GM18499 (cell line): ENCODE measurements around the gene POMT2.

ENCODE experiments used
- ATAC-seq: cut with Tn5 transposase; IDR thresholded peaks from one replicate; pipeline ENCODE4 v1.9.1; 2021; ENCODE audit warnings: moderate number of reproducible peaks; ENCODE audit not compliant: insufficient read depth, unreplicated experiment

The POMT2 gene

DNA sequence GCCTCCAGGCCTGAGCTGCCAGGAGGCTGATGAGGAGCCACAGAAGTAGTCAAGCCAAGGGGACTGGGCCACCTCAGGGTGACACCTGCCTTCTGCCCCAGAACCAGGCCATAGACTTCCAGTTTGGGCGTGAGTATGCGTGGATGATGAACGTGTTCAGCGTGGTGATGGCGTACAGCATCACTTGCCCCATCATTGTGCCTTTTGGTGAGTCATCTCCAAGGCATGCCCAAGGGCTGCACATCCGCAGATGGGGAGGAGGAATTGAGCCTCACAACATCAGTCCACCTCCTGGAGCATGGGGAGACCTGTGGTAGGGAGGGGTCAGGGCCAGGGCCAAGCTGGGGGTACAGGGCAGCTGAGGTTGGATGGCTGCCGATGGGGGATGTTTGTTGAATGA, 72.0 kb downstream of the POMT2 start:
- ATAC-seq = no peak

DNA sequence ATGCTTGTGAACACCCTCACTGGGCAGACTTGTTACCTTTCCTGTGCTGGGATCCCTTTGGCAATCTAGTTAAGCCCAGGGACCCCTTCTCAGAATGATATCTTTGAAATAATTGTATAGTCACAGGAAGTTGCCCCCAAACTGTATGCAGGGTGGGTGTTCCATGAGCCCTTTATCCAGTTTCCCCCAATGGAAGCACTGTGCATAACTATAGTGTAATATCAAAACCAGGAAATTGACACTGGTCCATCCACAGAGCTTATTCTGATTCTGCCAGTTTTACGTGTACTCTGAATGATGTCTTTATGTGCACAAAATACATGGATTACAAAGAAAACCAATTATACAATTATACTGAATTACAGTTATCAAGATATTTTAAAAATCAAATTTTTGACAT, 73.9 kb downstream of the POMT2 start:
- no peak for ATAC-seq

DNA sequence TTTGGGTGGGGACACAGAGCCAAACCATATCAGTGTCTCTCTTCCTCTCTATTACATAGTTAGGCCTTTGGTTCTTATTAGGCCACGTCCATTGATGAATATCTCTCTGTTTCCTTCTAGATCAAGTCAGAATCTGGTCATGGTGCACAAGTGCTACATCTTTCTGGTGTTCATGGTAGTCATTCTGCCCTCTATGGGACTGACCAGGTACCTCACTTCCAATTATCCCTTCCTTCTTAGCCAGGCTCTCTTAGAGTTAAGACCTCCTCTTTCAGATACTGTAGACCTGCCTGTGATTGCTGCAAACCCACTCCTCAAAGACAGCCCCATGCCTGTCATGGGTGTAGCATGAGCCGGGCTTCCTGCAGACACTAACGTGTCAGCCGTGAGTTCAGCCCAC, 74.9 kb downstream of the POMT2 start:
- no peak for ATAC-seq

DNA sequence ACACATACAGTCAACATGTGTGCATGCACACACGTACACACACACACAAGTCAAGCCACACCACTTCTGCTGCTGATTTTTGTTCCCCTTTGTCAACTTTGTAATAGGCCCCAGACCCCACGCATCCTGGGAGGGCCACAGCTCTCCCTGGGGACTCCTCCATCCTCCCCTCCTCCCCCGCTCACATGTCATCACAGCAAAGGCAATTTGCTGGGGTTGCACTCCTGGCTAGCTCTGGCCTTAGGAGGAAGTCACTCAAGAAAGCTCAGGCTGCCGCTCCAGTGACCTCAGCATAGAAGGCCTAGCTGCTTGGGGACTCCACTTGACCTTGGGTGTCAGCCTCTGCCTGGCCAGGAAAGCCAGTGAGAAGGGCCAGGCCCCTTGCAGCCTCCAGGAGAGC, 76.8 kb downstream of the POMT2 start:
- no peak for ATAC-seq

DNA sequence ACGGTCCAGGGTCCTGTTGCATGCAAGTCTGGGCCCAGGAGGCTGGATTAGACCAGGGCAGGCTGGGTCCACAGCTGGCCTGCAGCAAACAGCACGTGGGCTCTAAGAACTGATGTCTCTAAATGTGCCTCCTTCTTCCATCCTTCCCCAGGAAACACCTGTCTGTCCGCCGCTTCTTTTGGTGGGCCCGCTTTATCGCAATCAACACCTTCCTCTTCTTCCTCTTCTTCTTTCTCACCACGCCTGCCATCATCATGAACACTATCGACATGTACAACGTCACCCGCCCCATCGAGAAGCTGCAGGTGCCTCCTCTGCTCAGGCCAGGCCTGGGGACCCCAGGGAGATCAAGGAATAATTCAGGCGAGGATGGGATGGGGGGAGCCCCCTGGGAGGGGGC, 77.9 kb downstream of the POMT2 start:
- ATAC-seq = no peak

DNA sequence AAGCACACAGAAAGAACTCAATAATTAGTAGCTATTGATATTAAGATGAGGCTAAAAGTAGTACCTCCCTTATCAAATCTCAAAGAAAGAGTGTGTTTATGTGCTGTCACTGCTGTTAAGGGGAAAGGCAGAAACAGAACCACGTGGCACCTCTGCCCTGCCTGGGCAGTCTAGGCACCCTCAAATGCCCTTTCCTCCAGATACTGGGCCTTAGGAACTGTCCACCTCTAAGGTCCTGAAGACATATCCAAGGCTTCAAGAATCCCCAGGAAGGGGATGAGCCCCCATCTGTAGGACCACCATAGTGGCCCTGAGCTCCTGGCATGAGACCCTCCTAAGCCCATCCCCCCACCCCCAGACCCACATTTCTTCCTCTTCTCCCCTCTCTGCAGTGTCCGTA, 78.7 kb downstream of the POMT2 start:
- no peak for ATAC-seq

DNA sequence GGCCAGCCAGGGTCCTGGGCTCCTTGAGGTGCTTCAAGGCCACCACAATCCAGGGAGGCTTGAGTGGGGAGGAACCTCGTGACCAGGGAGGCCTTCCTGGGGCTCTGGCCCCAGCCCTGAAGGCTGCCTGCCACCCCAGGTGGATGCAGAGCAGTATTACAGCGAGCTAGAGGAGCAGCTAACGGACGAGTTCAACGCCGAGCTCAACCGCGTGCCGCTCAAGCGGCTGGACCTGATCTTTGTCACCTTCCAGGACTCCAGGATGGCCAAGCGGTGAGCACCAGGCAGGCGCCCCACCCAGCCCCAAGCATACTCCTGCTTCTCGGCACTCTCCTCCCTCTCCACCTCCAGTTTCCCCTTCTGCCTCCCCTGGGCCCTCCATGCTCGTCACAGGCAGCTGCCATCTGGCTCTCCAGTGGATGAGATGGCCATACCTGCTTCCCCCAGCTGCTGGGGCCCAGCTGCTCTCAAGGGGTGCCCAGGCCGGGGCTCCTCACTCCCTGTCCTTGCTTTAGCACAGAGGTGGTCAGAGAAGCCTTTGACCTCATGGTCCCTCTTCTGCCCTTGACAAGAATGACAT, 80.3 kb downstream of the POMT2 start:
- ATAC-seq = no peak

DNA sequence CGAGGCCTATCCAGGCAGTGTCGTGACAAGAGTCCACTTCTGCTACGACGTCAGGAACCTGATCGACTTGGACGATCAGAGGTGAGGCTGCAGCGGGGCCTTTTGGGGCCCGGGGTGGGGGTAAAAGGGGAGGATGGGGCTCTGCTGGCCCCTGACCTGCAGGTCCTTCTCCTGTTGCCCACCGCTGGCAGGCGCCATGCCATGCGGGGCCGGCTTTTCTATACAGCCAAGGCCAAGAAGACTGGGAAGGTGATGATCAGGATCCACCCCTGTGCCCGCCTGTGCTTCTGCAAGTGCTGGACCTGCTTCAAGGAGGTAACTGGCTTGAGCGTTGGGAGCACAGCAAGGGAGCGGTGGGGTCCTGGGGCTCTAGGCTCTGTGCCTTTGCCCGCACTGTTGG, 81.3 kb downstream of the POMT2 start:
- no peak for ATAC-seq

DNA sequence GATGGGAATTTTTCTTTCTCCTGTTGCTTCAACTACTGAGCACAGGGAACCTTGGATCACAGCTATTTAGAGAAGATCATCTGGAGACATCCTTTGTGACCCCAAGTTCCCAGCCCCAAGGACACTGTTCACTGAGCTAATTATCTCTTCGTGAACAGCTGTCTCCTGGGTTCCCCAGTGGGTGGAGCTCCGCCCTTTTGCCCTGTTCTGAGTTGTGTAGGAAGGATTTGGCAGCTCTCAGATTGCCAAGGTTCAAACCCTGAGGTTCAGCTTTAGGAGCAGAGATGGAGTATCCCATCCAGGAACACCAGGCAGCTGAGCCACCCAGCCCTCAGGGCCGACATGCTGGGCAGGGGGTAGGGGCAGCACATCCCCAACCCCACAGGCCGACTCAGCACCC, 81.7 kb downstream of the POMT2 start:
- ATAC-seq = no peak

DNA sequence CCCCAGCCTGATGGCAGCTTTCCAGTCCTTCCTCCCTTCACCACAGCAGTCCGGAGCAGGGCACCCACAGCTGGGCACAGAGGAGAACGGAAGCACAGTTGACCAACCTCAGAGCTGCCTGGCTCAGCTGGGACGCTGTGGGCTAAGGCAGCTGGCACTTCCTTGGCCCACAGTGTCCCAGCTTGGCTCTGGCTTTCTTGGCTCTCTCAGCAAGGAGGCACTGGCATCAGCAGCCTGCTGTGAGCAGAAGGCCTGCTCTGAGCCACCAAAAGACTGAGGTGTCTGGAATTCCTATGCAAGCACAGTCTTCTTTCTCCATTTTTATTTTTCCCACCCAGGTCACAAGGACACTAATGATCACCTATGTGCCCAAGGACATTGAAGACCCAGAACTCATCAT, 82.3 kb downstream of the POMT2 start:
- no peak for ATAC-seq

DNA sequence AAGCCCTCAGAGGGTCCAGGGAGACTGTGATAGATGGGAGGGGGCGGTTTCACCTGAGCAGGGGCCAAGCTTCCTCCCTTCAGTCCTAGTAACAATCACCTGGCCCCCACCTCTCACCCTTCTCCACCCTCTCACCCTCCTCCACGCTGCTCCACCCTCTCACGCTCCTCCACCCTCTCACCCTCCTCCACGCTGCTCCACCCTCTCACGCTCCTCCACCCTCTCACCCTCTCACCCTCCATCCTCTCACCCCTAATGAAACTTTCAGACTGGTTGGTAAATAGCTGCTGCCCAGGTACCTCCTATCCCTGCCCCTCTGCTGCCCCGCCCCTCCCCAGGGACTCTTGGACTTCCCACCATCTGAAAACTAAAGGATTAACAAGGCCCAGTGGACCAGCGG, 83.9 kb downstream of the POMT2 start:
- no peak for ATAC-seq

DNA sequence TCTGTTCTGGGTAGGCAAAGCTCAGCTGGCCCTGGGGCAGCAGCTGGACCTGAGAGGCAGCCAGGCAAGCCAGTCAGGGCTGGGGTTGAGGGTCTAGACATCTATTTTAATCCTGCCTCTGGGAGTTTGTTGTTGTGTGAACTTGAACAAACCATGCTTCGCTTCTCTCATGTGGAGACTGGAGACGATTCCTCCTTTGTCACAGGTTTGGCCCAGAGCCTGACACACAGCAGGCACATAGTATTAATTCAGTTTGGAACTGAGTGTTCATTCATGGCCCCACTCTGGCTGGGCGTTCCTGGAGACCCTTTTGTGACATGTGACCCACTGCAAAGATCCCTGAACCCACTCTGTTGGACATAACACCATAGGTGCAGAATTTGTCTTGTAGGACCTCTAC, 89.0 kb downstream of the POMT2 start:
- ATAC-seq = no peak

DNA sequence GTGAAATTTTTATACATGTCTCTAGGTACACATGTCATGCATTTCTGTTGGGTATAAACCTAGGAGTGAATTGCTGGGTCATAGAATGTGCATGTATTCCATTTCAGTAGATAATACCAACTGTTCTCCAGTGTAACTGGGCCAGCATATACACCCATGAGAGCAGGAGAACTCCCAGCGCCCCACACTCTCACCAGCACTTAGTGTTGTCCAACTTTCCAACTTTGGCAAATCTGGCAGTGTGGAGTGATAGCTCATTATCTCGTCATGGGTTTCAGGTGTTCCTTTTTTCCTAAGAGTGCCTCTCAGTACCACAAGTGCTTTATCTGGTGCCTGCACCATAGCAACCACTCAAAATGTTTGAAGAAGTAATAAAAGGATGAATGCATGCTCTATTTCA, 89.8 kb downstream of the POMT2 start:
- no peak for ATAC-seq

DNA sequence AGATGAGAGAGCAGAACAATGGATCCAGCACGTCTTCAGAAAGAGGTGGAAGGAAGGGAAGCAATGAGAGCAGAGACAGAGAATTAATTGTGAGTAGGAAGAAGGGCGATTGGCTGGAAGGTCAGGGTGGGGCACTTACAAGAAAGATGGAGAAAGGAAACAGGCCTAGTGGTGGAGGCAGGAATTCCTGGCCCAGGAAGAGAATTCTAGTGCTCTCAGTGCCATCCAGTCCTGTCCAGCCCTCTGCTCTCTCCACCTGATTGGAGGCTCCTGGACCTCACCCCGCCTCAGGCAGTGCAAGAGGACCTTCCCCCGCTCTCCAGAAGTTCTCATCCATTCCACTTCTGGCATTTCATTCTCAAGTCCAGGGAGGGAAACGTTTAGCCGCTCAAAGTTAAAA, 92.6 kb downstream of the POMT2 start:
- ATAC-seq = no peak

DNA sequence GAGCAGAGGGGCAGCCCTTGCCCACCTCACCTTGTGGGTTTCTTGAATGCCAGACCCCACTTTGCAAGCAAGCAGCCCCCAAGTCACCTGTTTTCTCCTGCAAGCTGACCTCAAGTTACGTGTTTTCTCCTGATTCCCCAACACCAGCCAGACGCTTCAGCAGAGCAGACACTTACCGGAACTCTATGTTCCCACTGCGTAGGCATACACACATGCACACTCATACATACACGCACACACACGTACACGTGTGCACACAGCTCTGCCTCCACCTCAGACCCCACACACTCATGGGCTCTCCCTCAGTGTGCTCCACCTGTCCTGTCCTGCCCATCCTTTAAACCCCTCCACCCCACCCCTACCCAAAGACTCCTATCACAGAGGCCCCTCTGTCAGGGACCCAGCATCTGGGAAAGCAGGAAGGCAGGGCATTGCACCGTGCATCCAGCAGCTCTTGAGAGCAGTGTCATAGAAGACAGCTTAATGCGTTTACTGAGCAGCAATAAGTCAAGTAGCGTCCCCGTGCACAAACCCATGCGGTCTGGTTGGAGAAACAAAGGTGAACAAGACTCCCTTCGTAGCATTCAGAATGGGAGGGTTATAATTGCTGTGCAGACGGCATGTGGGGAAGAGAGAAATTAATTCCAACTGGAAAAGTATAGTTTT, 94.7 kb downstream of the POMT2 start:
- no peak for ATAC-seq

DNA sequence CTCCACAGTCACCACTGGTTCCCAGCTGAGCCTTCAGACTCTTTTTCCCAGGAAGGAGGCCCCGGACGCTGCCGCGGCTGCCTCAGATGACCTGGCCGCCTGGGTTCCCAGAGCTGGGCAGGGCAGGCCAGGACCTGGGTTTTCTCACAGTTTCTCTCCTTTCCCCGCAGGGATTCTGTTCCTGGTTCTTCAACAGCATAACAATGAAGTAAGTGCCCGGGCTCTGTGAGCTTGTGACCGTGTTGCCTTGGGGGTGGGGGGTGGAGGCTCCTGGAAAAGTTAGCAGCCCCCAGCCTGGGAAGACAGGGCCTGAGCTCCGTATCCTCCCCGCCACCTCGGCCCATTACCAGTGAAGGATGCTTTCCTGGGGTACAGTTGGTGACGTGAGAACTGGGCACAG, 95.4 kb downstream of the POMT2 start:
- no peak for ATAC-seq
